ENCODE results near the gene RXFP1.

DNA sequence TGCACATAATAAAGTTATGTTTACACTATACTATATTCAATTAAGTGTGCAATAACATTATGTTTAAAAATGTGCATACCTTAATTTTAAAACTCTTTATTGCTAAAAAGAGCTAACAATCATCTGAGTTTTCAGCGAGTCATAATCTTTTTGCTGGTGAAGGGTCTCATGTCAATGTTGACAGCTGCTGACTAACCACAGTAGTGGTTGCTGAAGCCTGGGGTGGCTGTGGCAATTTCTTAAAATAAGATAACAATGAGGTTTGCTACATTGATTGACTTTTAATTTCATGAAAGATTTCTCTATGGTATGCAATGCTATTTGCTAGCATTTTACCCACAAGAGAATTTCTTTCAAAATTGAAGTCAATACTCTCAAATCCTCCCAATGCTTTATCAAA, 91.4 kb downstream of the RXFP1 start:
- TF ChIP-seq, protein P1, sequence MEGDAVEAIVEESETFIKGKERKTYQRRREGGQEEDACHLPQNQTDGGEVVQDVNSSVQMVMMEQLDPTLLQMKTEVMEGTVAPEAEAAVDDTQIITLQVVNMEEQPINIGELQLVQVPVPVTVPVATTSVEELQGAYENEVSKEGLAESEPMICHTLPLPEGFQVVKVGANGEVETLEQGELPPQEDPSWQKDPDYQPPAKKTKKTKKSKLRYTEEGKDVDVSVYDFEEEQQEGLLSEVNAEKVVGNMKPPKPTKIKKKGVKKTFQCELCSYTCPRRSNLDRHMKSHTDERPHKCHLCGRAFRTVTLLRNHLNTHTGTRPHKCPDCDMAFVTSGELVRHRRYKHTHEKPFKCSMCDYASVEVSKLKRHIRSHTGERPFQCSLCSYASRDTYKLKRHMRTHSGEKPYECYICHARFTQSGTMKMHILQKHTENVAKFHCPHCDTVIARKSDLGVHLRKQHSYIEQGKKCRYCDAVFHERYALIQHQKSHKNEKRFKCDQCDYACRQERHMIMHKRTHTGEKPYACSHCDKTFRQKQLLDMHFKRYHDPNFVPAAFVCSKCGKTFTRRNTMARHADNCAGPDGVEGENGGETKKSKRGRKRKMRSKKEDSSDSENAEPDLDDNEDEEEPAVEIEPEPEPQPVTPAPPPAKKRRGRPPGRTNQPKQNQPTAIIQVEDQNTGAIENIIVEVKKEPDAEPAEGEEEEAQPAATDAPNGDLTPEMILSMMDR (IDR thresholded peaks at IDR 0.05; ENCODE audit: insufficient read depth, low read length, poor library complexity, severe bottlenecking), result no peak
- TF ChIP-seq EZH2phosphoT487 (conservative IDR thresholded peaks at IDR 0.05; ENCODE audit: low read length), result no peak

Measured in SU-DHL-6 (cell line).